Colonic mucosa (tissue), 4 donors: ENCODE measurements around the gene AFAP1L2. TPM values are rescaled to one million over a fixed set of nuclear protein-coding genes. Genes with fewer than 3 reads are reported as not detected.

Experiments used
- DNase-seq: peaks from one replicate; pipeline ENCODE4 v3.0.0-alpha.2; 2020
- H3K27ac ChIP-seq: fragments of 200-600 bp; one replicate; pipeline ENCODE4 v1.8.0; 2021
- H3K27me3 ChIP-seq: fragments of 200-600 bp; one replicate; pipeline ENCODE4 v1.8.0; 2021
- H3K36me3 ChIP-seq: fragments of 200-600 bp; one replicate; pipeline ENCODE4 v1.8.0; 2021
- H3K4me1 ChIP-seq: fragments of 200-600 bp; one replicate; pipeline ENCODE4 v1.8.0; 2021; ENCODE audit warnings: mild to moderate bottlenecking
- H3K4me3 ChIP-seq: fragments of 200-600 bp; one replicate; pipeline ENCODE4 v1.8.0; 2021
- H3K9ac ChIP-seq, 2 donors: one replicate each; pipeline ENCODE4 v1.7.0; 2013; ENCODE audit warnings: control low read depth in 2 of 2, low read depth in 2 of 2, low read length in 2 of 2
- H3K9me3 ChIP-seq: fragments of 200-600 bp; one replicate; pipeline ENCODE4 v1.8.0; 2021
- CTCF ChIP-seq: fragments of 200-600 bp; IDR thresholded peaks from one replicate; pipeline ENCODE4 v1.8.0; 2022; ENCODE audit warnings: antibody characterized with exemption, mild to moderate bottlenecking
- intact Hi-C: fragments of 100-400 bp; cut with DNase I; formaldehyde crosslinking; loops from one replicate; pipeline ENCODE4 v1.14.1; 2022
- total RNA-seq, 2 donors: library from RNA; stranded (reverse); fragmentation: NEBNext Ultra II Directional in 1 of 2; extraction: Animal tissue kit (Norgen Biotek cat#: 25700) in 1 of 2; gene quantifications; one replicate each; pipeline ENCODE4 v1.2.1, GENCODE V29; 2021
- donor health status: healthy.
- donor health status: DM: no; HTN: no; CAD: no.
- donor health status: DM: no; HTN: no; CAD: no.

Gene AFAP1L2
- total RNA-seq, 2 donors from 2014 or later = 7.9 to 13.7 TPM

GRCh38 chr10:114283535-114284234, 120.6 kb downstream of the AFAP1L2 start:
- no peaks in the 10 kb centered on the region for H3K36me3 ChIP-seq
- H3K9me3 ChIP-seq = no peaks in the 10 kb centered on the region
- no peak overlapping the region for H3K9ac ChIP-seq
- H3K27ac ChIP-seq = no peak overlapping the region
- TF ChIP-seq CTCF = no peak
- intact Hi-C loops = no loop called here
- H3K4me3 ChIP-seq = no peak overlapping the region
- peaks cover 7% of the 10 kb centered on the region for H3K27me3 ChIP-seq
- DNase-seq = no peak
- H3K4me1 ChIP-seq = no peaks in the 10 kb centered on the region

- intact Hi-C loops = no loop called here
- no peak for DNase-seq
- H3K4me3 ChIP-seq = no peak overlapping the region
- peaks cover 7% of the 10 kb centered on the region for H3K27me3 ChIP-seq
- no peak overlapping the region for H3K27ac ChIP-seq
- TF ChIP-seq CTCF = no peak
- H3K9me3 ChIP-seq = no peaks in the 10 kb centered on the region
- H3K4me1 ChIP-seq = no peaks in the 10 kb centered on the region
- no peak overlapping the region for H3K9ac ChIP-seq
- H3K36me3 ChIP-seq = no peaks in the 10 kb centered on the region
These were observed 121.2 kb downstream of the AFAP1L2 start for GRCh38 chr10:114283091-114283490.

GRCh38 chr10:114282526-114282925, 121.8 kb downstream of the AFAP1L2 start:
- intact Hi-C loops = no loop called here

GRCh38 chr10:114281461-114281860, 122.8 kb downstream of the AFAP1L2 start:
- Histone ChIP-seq H3K9me3 (no peaks in the 10 kb centered on the region), H3K9ac (no peak overlapping the region), H3K36me3 (no peaks in the 10 kb centered on the region), H3K27ac (no peak overlapping the region), H3K4me3 (no peak overlapping the region), H3K27me3 (peaks cover 7% of the 10 kb centered on the region), H3K4me1 (no peaks in the 10 kb centered on the region)
- no peak for TF ChIP-seq CTCF
- DNase-seq = no peak
- intact Hi-C loops = no loop called here

More at GRCh38 chr10:114282526-114282925, 121.8 kb downstream of the AFAP1L2 start:
- no peak for TF ChIP-seq CTCF
- Histone ChIP-seq H3K27ac (no peak overlapping the region), H3K27me3 (peaks cover 7% of the 10 kb centered on the region), H3K36me3 (no peaks in the 10 kb centered on the region), H3K4me3 (no peak overlapping the region), H3K9ac (no peak overlapping the region), H3K9me3 (no peaks in the 10 kb centered on the region), H3K4me1 (no peaks in the 10 kb centered on the region)
- DNase-seq = no peak

GRCh38 chr10:114281006-114281405, 123.3 kb downstream of the AFAP1L2 start:
- no peaks in the 10 kb centered on the region for H3K4me1 ChIP-seq
- intact Hi-C loops = no loop called here

More at GRCh38 chr10:114281006-114281405, 123.3 kb downstream of the AFAP1L2 start:
- Histone ChIP-seq H3K27ac (no peak overlapping the region), H3K36me3 (no peaks in the 10 kb centered on the region), H3K27me3 (peaks cover 7% of the 10 kb centered on the region), H3K9ac (no peak overlapping the region), H3K4me3 (no peak overlapping the region), H3K9me3 (no peaks in the 10 kb centered on the region)
- TF ChIP-seq CTCF = no peak
- DNase-seq = no peak
